ENCODE measurements around the gene CLCN5.
"Not testable (repeated sequence)": the region's sequence is repeated elsewhere in the genome, so short reads cannot be mapped to it uniquely, and the experiment has no call there.

Gene CLCN5

GRCh38 chrX:49999087-49999486 is 76.7 kb downstream of the CLCN5 start:
- FAIRE-seq: no peak

- no peak for FAIRE-seq
These were observed 78.6 kb downstream of the CLCN5 start for GRCh38 chrX:50000937-50001542.

GRCh38 chrX:50002067-50002714 is 79.8 kb downstream of the CLCN5 start:
- FAIRE-seq: peak; percentile 58

- FAIRE-seq: no peak
These were observed 81.1 kb downstream of the CLCN5 start for GRCh38 chrX:50003467-50003866.

- no peak for FAIRE-seq
These were observed 81.5 kb downstream of the CLCN5 start for GRCh38 chrX:50003927-50004326.

GRCh38 chrX:50025591-50025990 is 103.2 kb downstream of the CLCN5 start:
- not testable (repeated sequence) for FAIRE-seq

- no peak for FAIRE-seq
These were observed 112.7 kb downstream of the CLCN5 start for GRCh38 chrX:50035126-50035525.

GRCh38 chrX:50036426-50036825 is 114.0 kb downstream of the CLCN5 start:
- FAIRE-seq: no peak

- no peak for FAIRE-seq
These were observed 123.4 kb downstream of the CLCN5 start for GRCh38 chrX:50045823-50046222.

GRCh38 chrX:50049228-50049627 is 126.8 kb downstream of the CLCN5 start:
- no peak for FAIRE-seq

GRCh38 chrX:50054147-50054546 is 131.8 kb downstream of the CLCN5 start:
- FAIRE-seq: no peak

- FAIRE-seq: no peak
These were observed 144.0 kb downstream of the CLCN5 start for GRCh38 chrX:50066318-50066937.

GRCh38 chrX:50067435-50068284 is 145.3 kb downstream of the CLCN5 start:
- FAIRE-seq: no peak

GRCh38 chrX:50068285-50068563 is 145.8 kb downstream of the CLCN5 start:
- no peak for FAIRE-seq

- FAIRE-seq: no peak
These were observed 146.5 kb downstream of the CLCN5 start for GRCh38 chrX:50068893-50069292.

GRCh38 chrX:50071494-50071893 is 149.1 kb downstream of the CLCN5 start:
- FAIRE-seq: no peak

- no peak for FAIRE-seq
These were observed 149.7 kb downstream of the CLCN5 start for GRCh38 chrX:50072110-50072509.

- no peak for FAIRE-seq
These were observed 151.2 kb downstream of the CLCN5 start for GRCh38 chrX:50073601-50074000.

- no peak for FAIRE-seq
These were observed 153.4 kb downstream of the CLCN5 start for GRCh38 chrX:50075630-50076339.

GRCh38 chrX:50081282-50081889 is 159.0 kb downstream of the CLCN5 start:
- FAIRE-seq: no peak

- no peak for FAIRE-seq
These were observed 160.3 kb downstream of the CLCN5 start for GRCh38 chrX:50082741-50083140.

GRCh38 chrX:50088645-50089044 is 166.2 kb downstream of the CLCN5 start:
- FAIRE-seq: no peak

GRCh38 chrX:50093625-50094024 is 171.2 kb downstream of the CLCN5 start:
- no peak for FAIRE-seq
